GM12892 (cell line): Measurements from ENCODE around the gene MID1.

Source experiments
- POLR2A ChIP-seq: IDR thresholded peaks from 2 replicates; pipeline ENCODE4 v1.6.1; 2011; ENCODE audit warnings: low read depth, low read length, control low read depth
- POLR2AphosphoS5 ChIP-seq: IDR thresholded peaks from 2 replicates; pipeline ENCODE4 v1.6.1; 2011; ENCODE audit warnings: low read depth, low read length, control low read depth

DNA sequence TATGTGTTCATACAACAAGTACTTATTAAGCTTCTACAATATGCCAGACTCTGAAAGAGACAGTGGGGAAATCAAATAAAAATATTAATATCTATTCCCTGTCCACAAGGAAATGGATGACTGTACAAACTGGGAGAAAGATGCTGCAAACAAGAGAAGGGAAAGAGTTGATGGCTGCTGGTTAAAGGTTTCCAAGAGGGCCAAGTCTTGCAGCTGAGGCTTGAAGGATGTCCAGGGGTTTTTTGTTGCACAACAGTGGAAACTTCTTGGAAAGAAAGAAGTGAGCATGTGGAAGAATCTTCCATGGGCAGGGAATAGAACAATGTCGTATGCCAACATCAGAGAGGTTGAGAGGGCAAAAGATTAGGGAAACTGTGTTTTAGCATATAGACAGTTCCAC is 95.8 kb downstream of the MID1 start:
- TF ChIP-seq POLR2A (no peak), POLR2AphosphoS5 (no peak)
